K562 (cell line): Measurements from ENCODE around the gene FOSL1. TPM values are rescaled to one million over a fixed set of nuclear protein-coding genes. Genes with fewer than 3 reads are reported as not detected.

ENCODE experiments used
- SMARCA5 ChIP-seq: fragments of 450-650 bp; IDR thresholded peaks from 2 replicates; pipeline ENCODE4 v1.6.1; 2016
- VEZF1 ChIP-seq: fragments of 200-800 bp; sonication (Bioruptor generic); IDR thresholded peaks from 2 replicates; pipeline ENCODE4 v1.6.1; 2017; ENCODE audit warnings: missing genetic modification characterization, missing compliant biosample characterization
- ZBTB2 ChIP-seq: fragments of 450-650 bp; IDR thresholded peaks from 2 replicates; pipeline ENCODE4 v1.6.1; 2016; ENCODE audit warnings: antibody characterized with exemption
- ZNF253 ChIP-seq: fragments of 250-450 bp; sonication (Bioruptor Pico); conservative IDR thresholded peaks from 2 replicates; pipeline ENCODE4 v1.6.1; 2021; ENCODE audit warnings: mild to moderate bottlenecking
- ZNF384 ChIP-seq: IDR thresholded peaks from 2 replicates; pipeline ENCODE4 v1.6.1; 2012; ENCODE audit warnings: low read depth, low read length, improper control_type of control experiment
- polyA plus RNA-seq, 8 experiments: library from polyadenylated mRNA; depleted of rRNA in 4 of 8; stranded (reverse) in 5 of 8; unstranded in 3 of 8; fragments of >200 nt; fragmentation: Nextera tagmentation in 2 of 8; fragmentation: Illumina TruSeq in 1 of 8; extraction: Ambion mirVana in 2 of 8; extraction: Trizol in 1 of 8; gene quantifications; 2 replicates each; pipeline versions ENCODE4 v1.2.1 to v1.2.3, GENCODE V29; 2011 to 2014; ENCODE audit warnings: inconsistent platforms in 1 of 8, missing spikeins in 1 of 8
- total RNA-seq, 7 experiments: library from RNA; depleted of rRNA in 6 of 7; stranded (reverse); fragments of >200 nt in 6 of 7; fragmentation: Illumina TruSeq in 2 of 7; extraction: Trizol in 2 of 7; gene quantifications; 2 replicates each; pipeline versions ENCODE4 v1.2.1 to v1.2.3, GENCODE V29; 2011 to 2021; ENCODE audit warnings: low replicate concordance in 1 of 7
- TF ChIP-seq, protein P1 (sequence below): fragments of 450-650 bp; IDR thresholded peaks from 2 replicates; pipeline ENCODE4 v1.7.0; 2016; ENCODE audit warnings: borderline replicate concordance
- TF ChIP-seq, protein P2 (sequence below): fragments of 250-450 bp; sonication (Bioruptor Pico); IDR thresholded peaks from 2 replicates; pipeline ENCODE4 v1.4.0; 2020; ENCODE audit warnings: mild to moderate bottlenecking, moderate library complexity
- TF ChIP-seq, protein P3 (sequence below), 2 experiments: fragments of 450-650 bp in 1 of 2; sonication (generic) in 1 of 2; formaldehyde crosslinking in 1 of 2; IDR thresholded peaks; 2 replicates each; pipeline versions ENCODE4 v1.7.1 to v1.9.0; 2016 to 2022; ENCODE audit warnings: inconsistent platforms in 1 of 2, mild to moderate bottlenecking in 1 of 2, missing genetic modification reagents in 1 of 2

The FOSL1 gene
- total and polyA plus RNA-seq, 9 of the 15 experiments (the other 6 are each of a cell fraction or from before 2014, with no cell fraction given), result 3.5 to 39.6 (median 10.0) TPM

DNA sequence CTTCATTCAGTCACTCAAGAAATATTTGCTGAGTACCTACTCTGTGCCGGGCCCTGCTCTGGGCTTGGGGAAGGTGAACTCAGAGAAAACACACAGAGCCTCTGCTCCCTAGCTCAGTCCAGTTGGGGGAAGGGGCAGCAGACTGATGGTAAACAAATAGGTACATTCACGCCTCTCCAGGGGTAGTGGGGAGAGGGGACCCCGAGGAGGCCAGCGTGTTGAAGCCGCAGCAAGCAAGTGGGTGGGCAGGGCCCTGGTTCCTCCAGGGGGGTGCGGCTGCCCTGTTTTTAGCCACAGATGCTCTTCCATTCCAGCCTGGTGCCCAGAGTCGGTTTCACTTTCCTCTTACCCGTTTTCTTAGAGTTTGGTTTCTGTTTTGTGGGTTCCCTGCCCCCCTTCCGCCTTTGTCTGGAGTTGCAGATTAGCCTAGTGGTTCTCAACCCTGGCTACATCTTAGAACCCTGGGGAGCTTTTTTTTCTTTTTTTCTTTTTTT, 27.8 kb upstream of the FOSL1 start (continued):
- TF ChIP-seq, protein P1, sequence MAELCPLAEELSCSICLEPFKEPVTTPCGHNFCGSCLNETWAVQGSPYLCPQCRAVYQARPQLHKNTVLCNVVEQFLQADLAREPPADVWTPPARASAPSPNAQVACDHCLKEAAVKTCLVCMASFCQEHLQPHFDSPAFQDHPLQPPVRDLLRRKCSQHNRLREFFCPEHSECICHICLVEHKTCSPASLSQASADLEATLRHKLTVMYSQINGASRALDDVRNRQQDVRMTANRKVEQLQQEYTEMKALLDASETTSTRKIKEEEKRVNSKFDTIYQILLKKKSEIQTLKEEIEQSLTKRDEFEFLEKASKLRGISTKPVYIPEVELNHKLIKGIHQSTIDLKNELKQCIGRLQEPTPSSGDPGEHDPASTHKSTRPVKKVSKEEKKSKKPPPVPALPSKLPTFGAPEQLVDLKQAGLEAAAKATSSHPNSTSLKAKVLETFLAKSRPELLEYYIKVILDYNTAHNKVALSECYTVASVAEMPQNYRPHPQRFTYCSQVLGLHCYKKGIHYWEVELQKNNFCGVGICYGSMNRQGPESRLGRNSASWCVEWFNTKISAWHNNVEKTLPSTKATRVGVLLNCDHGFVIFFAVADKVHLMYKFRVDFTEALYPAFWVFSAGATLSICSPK, result no peak
- TF ChIP-seq, protein P2, sequence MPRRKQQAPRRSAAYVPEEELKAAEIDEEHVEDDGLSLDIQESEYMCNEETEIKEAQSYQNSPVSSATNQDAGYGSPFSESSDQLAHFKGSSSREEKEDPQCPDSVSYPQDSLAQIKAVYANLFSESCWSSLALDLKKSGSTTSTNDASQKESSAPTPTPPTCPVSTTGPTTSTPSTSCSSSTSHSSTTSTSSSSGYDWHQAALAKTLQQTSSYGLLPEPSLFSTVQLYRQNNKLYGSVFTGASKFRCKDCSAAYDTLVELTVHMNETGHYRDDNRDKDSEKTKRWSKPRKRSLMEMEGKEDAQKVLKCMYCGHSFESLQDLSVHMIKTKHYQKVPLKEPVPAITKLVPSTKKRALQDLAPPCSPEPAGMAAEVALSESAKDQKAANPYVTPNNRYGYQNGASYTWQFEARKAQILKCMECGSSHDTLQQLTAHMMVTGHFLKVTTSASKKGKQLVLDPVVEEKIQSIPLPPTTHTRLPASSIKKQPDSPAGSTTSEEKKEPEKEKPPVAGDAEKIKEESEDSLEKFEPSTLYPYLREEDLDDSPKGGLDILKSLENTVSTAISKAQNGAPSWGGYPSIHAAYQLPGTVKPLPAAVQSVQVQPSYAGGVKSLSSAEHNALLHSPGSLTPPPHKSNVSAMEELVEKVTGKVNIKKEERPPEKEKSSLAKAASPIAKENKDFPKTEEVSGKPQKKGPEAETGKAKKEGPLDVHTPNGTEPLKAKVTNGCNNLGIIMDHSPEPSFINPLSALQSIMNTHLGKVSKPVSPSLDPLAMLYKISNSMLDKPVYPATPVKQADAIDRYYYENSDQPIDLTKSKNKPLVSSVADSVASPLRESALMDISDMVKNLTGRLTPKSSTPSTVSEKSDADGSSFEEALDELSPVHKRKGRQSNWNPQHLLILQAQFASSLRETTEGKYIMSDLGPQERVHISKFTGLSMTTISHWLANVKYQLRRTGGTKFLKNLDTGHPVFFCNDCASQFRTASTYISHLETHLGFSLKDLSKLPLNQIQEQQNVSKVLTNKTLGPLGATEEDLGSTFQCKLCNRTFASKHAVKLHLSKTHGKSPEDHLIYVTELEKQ (CRISPR knock-in tag), result no peak
- TF ChIP-seq ZNF253 (CRISPR knock-in tag) (no peak), ZNF384 (peak; percentile 74), SMARCA5 (no peak), VEZF1 (peak; percentile 83), ZBTB2 (peak; percentile 19; the same call in 1 of the 2 replicates)
- TF ChIP-seq, protein P3, sequence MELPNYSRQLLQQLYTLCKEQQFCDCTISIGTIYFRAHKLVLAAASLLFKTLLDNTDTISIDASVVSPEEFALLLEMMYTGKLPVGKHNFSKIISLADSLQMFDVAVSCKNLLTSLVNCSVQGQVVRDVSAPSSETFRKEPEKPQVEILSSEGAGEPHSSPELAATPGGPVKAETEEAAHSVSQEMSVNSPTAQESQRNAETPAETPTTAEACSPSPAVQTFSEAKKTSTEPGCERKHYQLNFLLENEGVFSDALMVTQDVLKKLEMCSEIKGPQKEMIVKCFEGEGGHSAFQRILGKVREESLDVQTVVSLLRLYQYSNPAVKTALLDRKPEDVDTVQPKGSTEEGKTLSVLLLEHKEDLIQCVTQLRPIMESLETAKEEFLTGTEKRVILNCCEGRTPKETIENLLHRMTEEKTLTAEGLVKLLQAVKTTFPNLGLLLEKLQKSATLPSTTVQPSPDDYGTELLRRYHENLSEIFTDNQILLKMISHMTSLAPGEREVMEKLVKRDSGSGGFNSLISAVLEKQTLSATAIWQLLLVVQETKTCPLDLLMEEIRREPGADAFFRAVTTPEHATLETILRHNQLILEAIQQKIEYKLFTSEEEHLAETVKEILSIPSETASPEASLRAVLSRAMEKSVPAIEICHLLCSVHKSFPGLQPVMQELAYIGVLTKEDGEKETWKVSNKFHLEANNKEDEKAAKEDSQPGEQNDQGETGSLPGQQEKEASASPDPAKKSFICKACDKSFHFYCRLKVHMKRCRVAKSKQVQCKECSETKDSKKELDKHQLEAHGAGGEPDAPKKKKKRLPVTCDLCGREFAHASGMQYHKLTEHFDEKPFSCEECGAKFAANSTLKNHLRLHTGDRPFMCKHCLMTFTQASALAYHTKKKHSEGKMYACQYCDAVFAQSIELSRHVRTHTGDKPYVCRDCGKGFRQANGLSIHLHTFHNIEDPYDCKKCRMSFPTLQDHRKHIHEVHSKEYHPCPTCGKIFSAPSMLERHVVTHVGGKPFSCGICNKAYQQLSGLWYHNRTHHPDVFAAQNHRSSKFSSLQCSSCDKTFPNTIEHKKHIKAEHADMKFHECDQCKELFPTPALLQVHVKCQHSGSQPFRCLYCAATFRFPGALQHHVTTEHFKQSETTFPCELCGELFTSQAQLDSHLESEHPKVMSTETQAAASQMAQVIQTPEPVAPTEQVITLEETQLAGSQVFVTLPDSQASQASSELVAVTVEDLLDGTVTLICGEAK (IDR thresholded peaks at IDR 0.05), result peak; percentile 43; the same call in 1 of the 2 replicates
- TF ChIP-seq, protein P3 (CRISPR knock-in tag; IDR thresholded peaks at IDR 0.05), result no peak
